ENCODE data around the gene CNOT8.
"Not testable (repeated sequence)": the region's sequence is repeated elsewhere in the genome, so short reads cannot be mapped to it uniquely, and the experiment has no call there.

Gene CNOT8

DNA sequence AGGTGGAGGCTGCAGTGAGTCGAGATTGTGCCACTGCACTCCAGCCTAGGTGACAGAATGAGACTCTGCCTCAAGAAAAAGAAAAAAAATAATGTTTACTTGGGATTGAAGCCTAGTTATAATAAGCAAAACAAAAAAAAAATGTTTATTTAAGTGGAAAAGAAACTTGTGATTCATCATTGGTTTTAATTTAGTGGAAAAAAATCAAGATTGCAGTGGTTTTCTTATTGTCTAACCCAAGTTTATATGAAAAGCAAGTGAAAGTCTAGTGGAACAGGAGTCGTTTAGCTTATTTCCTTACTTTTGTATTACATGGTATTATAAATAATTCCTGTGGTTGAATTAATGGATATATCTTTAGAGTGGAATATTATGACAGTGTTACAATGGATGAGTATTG, 8.4 kb downstream of the CNOT8 start:
- no peak for DNase-seq

DNA sequence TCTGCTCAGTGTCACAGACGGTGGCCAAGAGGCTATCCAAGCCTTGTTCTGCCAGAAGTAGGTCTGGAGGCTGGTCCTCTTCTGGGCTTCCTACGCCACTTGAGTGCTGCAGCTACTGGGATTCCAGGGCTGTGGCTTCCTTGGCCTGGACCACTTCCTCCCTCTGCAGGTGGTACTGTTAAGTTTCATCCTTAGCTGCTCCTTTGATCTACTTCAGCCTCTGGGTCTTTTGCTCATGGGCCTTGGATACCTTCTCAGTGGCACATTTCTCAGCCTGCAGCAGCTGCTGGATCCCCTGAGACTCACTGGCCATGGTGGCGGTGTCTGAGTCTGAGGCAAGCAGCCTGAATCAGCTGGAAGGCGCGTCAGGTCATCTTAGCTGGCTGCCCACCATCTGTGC, 10.3 kb downstream of the CNOT8 start:
- DNase-seq = no peak

GRCh38 chr5:154871734-154872133, 13.3 kb downstream of the CNOT8 start:
- no peak for DNase-seq

GRCh38 chr5:154873791-154874331, 15.4 kb downstream of the CNOT8 start:
- DNase-seq = no peak

- DNase-seq = no peak
These were observed 20.4 kb downstream of the CNOT8 start for GRCh38 chr5:154878642-154879335.

DNA sequence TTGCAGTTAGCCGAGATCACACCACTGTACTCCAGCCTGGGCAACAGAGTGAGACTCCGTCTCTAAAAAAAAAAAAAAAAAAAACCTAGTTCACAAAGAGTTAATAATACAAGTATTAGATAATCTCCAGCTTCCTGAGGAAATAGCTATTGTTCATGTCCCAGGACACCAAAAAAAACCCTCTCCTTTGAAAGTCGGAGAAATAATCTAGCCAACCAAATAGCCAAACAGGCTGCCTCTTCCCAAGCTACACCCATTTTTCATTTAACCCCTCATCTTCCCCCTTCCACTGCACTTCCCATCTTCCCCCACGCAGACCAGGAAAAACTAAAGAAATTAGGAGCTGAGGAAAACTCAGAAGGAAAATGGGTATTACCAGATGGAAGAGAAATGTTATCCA, 23.6 kb downstream of the CNOT8 start:
- no peak for DNase-seq

DNA sequence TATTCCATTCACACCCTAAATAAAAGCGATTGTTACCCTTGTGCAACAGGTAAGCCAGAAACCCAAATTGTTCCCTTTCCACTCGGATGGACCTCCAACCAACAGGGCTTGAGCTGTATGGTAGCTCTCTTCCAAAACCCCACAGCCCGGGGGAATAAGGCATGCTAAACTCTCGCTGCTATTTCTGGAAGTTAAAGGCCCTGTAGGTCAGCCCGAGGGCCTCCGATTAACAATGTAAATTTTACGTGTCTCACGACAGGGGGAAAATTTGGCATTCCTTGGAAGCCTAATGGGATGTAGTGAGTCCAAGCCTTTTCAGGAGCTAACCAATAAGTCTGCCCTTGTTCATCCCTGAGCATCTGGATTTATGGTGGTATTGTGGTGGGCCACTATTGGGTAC, 26.0 kb downstream of the CNOT8 start:
- DNase-seq = no peak

DNA sequence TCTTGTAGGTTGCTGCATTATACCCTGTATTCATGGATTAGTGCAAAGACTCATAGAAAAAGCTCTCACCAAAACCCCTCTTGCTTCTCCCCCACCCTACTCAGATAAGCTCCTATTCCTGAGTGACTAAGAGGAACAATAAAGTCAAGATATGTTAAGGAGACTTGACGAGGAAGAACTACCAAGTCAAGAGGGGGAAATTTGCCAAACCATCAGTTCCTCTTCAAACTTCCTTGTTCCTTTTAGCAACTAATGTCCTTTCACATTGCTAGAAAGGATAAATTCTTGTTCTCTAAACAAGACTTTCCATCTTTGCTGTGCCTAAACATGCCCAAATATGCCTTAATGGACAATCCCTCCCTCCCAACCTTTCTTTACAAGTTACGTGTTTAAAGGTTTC, 27.0 kb downstream of the CNOT8 start:
- DNase-seq = no peak

DNA sequence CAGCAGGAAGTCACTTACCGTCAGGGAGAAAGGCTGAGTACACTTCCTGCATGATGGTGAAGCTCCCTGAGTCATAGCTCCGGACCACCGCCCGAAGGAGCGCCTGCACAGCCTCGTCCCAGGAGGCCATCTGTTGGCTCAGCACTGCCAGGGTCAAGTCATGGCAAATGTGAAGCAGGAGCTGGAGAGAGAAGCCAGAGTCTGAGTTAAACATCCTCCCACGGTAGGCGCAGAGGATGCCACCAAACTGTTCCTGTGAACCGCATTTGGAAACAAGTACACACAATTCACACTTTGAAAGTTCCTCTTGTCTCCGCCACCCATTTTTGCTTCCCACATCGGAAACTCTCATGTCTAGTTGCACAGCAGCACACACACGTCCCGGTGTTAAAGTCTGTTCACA, 33.9 kb downstream of the CNOT8 start:
- no peak for DNase-seq

- DNase-seq = no peak
These were observed 35.0 kb downstream of the CNOT8 start for GRCh38 chr5:154893381-154893780.

DNA sequence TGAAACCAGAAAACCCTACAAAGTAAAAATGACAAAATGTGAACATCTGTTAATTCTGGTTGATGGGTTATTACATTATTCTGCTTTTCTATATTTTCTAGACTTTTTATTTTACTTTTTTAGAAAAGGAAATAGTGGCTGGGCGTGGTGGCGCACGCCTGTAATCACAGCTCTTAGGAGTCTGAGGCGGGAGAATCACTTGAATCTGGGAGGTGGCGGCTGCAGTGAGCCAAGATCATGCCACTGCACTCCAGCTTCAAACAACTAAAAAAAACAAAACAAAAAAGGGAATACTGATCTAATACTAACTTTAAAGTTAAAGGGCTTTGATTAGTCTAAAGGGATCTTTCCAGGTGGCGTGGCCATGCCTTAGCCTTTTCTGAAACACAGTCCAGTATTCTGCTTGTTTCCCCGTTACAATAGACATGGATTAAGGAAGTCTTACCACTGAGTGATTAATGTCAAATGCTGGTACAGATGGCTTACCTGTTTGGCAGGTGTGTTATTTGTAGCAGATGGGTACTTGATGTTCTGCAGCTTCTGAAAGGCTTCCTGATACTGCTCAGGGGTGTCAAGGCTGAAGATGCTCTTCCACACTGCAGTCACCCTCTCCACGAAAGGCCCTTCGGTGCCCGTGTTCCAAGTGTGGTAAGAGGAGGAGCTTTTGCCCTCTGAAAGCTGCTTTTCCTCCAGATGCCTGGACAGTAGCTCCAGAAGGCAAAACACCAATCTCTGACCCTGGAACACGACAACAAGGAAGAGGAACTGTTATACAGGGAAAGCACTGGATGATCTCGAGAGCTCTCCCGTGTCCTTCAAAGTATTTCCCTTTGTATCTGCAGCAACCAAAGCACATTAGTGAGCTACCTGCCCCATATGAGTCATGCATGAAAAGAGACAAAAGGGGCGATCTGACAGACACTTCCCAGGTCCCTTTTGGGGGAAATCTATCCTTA, 37.5 kb downstream of the CNOT8 start:
- DNase-seq = no peak

DNA sequence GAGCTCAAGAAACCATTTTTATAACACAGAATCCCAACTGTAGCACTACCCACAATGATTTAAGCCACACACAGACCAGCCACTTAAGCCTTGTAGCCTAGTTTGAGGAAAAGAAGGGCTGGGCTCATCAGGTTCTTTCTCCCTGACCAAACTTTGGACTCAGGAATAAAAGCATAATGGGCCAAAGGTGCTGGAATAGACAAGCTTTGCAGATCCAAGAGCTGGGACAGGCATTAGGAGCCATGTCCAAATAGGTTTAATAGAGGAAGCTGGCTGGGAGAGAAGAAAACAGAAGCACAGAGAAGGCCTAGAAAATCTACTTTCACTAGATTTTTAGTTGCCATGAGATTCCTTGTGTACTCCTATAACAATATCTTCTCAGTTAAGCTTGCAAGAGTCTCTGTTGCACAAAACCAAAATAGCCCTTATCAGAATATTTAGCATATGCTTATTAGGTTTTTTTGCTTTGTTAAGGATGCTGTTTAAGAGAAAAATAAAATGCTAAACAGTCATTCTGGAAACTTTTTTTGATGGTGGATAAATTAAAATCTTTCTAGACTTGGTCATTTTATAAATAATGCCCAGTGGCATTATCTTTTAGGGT, 38.2 kb downstream of the CNOT8 start:
- no peak for DNase-seq

DNA sequence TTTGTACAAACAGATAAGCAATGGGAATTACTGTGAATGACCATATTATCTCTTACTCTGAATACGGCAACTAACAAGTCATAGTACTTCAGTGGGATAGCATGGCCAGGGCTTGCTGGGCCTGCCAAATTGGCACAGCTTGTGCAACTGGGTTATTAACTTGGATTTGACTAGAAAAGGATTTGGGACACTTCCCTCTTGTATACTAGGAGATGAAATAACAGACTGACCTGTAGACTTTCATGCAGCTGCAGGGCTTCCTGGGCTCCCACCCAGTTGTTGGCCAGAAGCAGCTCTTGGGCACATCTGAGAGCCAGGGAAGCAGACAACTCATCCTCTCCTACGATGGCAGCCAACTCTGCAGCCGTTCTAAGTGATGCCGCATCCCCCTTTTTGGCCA, 39.8 kb downstream of the CNOT8 start:
- DNase-seq = no peak

DNA sequence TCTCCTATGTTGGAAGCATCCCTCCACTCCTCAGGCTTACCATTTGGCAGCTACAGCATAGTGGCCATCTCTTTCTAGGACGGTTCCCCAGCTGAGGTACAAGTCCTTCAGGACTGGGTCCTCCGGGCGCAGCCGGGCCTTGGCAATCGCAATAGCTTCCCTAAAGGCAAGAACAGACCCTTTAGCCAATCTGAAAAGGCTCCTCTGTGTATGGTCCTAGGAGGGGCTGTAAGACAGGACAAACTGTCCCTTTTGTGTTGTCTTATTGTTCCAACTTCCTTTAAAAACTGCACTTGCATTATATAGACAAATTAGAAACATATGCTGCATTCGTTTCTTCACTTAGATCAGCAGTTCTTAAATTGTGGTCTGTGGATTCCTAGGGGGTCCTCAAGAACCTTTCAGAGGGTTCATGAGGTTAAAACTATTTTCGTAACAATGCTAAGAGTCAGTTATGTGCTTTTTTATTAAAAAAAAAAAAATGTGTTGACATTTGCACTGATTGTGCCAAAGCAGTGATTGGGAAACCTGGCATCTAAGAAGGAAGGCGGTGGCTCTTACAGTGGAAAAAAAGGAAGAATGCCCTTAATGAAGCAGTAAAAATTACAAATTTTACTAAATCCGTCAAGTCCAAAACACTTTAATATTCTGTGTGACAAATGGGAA, 40.9 kb downstream of the CNOT8 start:
- DNase-seq = no peak

DNA sequence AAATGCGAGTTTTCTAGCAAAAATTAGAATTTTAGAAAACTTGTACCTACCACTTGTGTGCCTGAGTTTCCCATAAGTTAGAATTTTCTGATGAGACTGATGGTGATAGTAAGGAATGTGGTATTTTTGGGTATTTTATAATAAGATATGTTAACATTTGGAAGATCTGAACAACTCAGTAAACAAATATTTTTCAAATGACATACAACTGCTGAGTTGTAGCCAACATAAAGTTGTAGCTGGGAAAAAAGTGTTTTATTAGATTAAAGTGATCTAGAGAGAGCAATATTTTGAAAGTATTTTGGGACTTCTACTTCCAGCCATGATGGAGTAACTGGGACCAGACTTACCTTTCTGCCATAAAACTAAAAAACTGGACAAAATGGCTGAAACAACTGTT, 41.6 kb downstream of the CNOT8 start:
- DNase-seq = no peak

DNA sequence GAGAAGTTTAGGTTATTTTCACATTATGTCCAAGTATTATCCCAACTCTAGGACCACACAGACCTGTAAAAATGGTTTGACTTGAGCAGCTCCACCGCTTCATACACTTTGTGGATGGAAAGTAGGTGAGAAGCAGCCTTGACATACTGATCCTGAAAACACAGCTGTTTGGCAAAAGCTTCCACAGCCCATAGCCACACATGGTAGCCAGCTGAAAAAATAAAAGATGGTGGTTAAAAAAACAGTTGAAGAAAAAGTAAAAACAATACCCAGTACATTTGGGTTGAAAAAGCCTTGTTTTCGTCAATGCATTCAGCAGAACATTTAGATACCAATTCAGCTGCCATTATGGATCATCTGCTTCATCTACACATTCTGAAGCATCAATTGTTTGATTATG, 42.8 kb downstream of the CNOT8 start:
- no peak for DNase-seq

- no peak for DNase-seq
These were observed 43.5 kb downstream of the CNOT8 start for GRCh38 chr5:154901913-154902312.

DNA sequence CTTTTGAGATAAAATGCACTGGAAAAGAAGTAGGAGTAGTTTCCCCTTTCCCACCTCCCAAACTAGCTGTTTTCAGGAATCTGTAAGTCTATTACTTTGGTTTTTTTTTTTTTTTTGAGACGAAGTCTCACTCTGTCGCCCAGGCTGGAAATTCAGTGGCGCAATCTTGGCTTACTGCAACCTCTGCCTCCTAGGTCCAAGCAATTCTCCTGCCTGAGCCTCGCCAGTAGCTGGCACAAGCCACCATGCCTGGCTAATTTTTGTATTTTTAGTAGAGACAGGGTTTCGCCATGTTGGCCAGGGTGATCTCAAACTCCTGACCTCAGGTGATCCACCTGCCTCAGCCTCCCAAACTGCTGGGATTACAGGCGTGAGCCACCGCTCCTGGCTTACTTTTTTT, 47.2 kb downstream of the CNOT8 start:
- not testable (repeated sequence) for DNase-seq

- no peak for DNase-seq
These were observed 58.4 kb downstream of the CNOT8 start for GRCh38 chr5:154916874-154917273.

DNA sequence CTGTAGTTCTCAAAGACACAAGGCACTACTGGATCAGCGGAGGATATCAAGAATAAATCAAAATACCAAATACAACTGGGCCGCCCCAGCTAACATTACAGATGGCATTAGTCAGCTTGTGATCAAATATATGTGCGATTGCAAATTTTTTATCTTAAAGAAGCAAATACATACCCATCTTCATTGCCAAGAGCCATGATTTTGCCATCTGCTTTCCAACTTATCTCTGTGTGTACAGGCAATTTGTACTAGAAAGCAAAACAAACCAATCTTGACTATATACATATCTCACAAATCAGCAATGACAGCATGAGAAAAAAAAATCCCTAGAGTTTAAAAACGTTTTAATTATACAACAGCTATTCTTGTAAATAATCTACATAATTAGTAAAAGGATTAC, 59.3 kb downstream of the CNOT8 start:
- DNase-seq = no peak

DNA sequence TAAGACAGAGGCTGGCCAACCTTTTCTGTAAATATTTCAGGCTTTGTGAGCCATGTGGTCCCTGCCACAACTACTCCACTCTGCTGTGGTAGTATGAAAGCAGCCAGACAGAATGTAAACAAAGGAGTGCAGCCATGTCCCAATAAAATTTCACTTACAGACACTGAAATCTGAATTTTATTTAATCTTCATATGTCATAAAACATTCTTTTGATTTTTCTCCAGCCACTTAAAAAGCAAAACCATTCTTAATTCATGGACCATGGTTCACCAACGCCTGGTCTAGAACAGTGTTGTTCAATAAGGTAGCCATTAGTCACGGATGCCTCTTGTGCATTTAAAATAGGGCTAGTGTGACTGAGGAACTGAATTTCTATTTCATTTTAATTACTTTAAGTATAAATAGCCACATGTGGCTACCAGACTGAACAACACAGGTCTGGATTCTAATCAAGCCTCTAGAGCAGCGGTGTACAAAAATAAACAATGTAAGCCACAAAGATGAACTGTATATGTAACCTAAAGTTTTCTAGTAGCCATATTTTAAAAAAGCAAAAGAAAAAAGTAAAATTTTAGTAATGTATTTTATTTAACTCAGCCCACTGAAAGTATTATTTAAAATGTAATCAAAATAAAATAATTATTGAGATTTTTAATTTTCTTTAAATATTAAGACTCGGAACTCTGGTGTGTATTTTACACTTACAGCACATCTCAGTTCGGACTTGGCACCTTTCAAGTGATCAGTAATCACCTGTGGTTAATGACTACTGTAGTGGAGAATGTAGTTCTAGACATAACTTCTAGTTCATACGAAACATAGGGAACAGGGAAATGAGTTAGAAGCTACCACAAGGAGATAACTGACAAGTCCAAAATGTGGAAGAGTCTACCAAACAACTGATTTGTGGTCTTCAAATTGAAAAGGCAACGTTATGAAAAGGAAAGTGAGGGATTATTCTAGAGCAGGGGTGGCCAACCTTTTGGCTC, 65.3 kb downstream of the CNOT8 start:
- no peak for DNase-seq

Measured in stimulated activated CD4-positive, alpha-beta T cell treated with anti-CD3 and anti-CD28 coated beads, Interleukin-4, amount 100 ng/mL, for 1 hour (primary cell).